HG03521 (cell line): ENCODE data around the gene ASXL1.

Experiments used
- ATAC-seq: cut with Tn5 transposase; IDR thresholded peaks from one replicate; pipeline ENCODE4 v1.9.1; 2021; ENCODE audit warnings: mild to moderate bottlenecking, moderate library complexity; ENCODE audit not compliant: unreplicated experiment

ASXL1 gene

GRCh38 chr20:32451682-32452461, 93.7 kb downstream of the ASXL1 start:
- no peak for ATAC-seq

GRCh38 chr20:32452776-32453466, 94.8 kb downstream of the ASXL1 start:
- ATAC-seq = no peak

GRCh38 chr20:32453467-32454163, 95.5 kb downstream of the ASXL1 start:
- ATAC-seq = no peak

- ATAC-seq = no peak
These were observed 96.3 kb downstream of the ASXL1 start for GRCh38 chr20:32454164-32455145.

GRCh38 chr20:32455171-32455900, 97.2 kb downstream of the ASXL1 start:
- ATAC-seq = no peak

- ATAC-seq = no peak
These were observed 98.0 kb downstream of the ASXL1 start for GRCh38 chr20:32455901-32456701.

- ATAC-seq = no peak
These were observed 98.8 kb downstream of the ASXL1 start for GRCh38 chr20:32456869-32457478.

- no peak for ATAC-seq
These were observed 99.4 kb downstream of the ASXL1 start for GRCh38 chr20:32457479-32457986.

GRCh38 chr20:32458061-32458836, 100.1 kb downstream of the ASXL1 start:
- ATAC-seq = no peak

- ATAC-seq = no peak
These were observed 100.7 kb downstream of the ASXL1 start for GRCh38 chr20:32458837-32459220.

GRCh38 chr20:32460231-32460630, 102.1 kb downstream of the ASXL1 start:
- no peak for ATAC-seq

- no peak for ATAC-seq
These were observed 102.7 kb downstream of the ASXL1 start for GRCh38 chr20:32460683-32461320.

- no peak for ATAC-seq
These were observed 103.9 kb downstream of the ASXL1 start for GRCh38 chr20:32461836-32462600.

- ATAC-seq = no peak
These were observed 104.9 kb downstream of the ASXL1 start for GRCh38 chr20:32462900-32463641.

GRCh38 chr20:32463642-32464400, 105.7 kb downstream of the ASXL1 start:
- no peak for ATAC-seq
